ENCODE measurements around the gene GRM8.

DNA sequence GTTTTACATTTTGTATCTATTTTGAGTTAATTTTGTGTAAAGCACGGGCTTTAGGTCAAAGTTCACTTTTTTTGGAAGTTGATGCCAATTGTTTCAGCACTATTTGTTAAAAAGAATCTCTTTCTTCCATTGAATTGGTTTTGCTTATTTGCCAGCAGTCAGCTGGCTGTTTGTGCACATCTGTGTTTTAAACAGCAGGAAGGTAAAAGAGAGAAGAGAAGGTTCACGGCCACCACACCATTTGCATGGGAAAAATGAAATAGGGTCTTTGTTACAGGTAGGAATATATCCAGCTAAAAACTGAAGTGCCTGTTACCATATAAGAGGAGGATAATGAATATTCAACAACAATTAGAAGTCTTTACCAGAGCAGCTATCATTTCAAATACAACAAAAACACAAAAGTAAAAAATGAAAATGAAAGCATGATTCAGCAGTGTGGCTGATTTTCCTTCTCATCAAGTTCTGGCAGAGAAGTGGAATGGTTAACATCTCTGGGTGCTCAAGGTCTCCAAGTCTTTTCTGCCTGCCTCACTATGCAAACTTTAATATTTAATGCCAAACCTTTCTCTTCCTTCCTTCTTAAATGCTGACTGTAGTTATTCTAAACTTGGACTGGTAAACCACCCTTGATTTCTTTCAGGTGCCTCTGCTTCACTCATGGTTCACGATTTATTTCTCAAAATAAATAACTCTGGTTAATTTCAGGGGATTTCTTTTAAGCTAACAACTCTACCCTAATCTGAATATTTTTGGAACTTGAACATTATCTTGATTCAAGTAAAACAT, 841.5 kb downstream of the GRM8 start:
- TF ChIP-seq, protein P1, sequence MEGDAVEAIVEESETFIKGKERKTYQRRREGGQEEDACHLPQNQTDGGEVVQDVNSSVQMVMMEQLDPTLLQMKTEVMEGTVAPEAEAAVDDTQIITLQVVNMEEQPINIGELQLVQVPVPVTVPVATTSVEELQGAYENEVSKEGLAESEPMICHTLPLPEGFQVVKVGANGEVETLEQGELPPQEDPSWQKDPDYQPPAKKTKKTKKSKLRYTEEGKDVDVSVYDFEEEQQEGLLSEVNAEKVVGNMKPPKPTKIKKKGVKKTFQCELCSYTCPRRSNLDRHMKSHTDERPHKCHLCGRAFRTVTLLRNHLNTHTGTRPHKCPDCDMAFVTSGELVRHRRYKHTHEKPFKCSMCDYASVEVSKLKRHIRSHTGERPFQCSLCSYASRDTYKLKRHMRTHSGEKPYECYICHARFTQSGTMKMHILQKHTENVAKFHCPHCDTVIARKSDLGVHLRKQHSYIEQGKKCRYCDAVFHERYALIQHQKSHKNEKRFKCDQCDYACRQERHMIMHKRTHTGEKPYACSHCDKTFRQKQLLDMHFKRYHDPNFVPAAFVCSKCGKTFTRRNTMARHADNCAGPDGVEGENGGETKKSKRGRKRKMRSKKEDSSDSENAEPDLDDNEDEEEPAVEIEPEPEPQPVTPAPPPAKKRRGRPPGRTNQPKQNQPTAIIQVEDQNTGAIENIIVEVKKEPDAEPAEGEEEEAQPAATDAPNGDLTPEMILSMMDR (IDR thresholded peaks at IDR 0.05) = no peak
- TF ChIP-seq POLR2AphosphoS5 (IDR thresholded peaks at IDR 0.05) = no peak

Measured in breast epithelium (tissue), 3 donors.